ENCODE measurements around the gene EPHB6.

Gene EPHB6

GRCh38 chr7:142836426-142836825, 18.4 kb upstream of the EPHB6 start:
- DNase-seq: no peak

- no peak for DNase-seq
Observed at GRCh38 chr7:142838461-142839213, 16.2 kb upstream of the EPHB6 start.

DNA sequence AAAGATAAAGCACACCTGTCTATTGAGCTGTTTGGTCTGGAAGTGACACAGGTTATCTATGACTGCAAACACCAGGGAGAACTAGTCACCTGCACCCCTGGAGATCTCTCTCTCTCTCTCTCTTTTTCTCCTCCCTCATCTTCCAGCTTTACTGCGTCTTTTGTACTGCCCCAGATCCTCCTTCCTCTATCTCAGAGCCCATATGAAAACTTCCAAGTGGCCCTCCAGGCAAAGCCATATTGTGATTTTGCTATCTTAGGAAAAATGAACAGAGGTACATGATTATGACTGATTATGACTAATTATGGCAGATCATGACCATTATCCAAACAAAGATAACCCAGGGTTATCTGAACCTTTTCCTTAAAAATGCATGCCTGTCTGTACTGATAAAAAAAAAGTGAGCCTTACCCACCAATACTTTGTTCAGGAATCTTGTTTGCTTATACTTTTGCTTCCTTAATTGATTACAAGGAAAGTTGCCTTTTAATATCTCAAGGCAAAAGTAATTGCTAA, 12.6 kb upstream of the EPHB6 start:
- DNase-seq: no peak

DNA sequence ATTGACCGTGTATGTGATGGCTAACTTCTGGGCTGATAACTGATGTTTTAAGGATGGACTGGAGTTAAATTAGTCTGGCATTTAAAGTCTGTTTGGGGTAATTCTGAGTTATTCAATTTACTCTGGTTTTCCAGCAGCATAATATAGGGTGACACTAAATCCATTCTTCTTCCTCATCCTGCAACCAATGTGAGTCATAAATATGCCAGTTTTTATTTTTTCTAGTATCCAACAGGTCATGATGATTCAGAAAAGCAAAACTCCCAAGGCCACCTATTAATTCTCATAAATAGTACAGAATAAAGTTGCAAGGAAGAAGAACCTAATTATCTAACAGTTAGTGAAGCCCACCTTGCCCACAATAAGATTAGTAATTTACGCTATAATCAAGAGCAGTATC, 7.5 kb upstream of the EPHB6 start:
- DNase-seq: no peak

- DNase-seq: no peak
Observed at GRCh38 chr7:142851269-142851668, 3.6 kb upstream of the EPHB6 start.

- DNase-seq: no peak
Observed at GRCh38 chr7:142851919-142852318, 3.0 kb upstream of the EPHB6 start.

DNA sequence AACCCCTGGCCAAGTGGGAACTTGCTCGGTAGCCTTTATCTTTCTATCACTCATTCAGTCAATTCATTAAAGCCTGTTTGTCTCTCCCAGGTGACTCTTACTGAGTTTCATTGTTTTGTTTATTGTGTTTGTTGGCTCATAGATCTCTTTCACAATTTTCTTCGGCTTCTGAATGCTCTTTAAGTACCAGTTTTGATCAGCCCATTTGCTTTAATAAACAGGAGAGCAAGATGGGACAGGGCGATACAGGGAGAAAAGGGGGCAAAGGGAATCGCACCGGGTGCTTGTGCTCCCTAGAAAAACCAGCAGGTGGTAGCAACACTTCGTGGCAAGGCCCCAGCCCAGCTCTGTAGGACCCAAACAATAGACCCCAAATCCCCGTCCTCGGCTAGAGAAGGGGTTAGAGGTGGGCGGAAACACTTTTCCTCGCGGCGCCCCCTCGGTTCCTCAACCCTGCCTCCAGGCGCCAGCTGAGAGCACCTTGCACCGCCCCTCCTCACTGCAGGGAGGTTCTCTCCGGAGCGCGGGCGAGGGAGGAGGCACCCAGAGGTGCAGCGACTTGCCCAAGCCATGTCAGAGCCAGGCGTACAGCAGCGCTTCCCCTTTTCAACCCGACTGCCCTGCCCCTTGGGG, 1.0 kb upstream of the EPHB6 start:
- DNase-seq: peak; percentile 42 to 68 (median 66)

GRCh38 chr7:142855114-142855743, 353 bp downstream of the EPHB6 start:
- DNase-seq: peak in 1 of 3 experiments; percentile 23

GRCh38 chr7:142855756-142856564, 1.1 kb downstream of the EPHB6 start:
- no peak for DNase-seq

GRCh38 chr7:142856565-142857245, 1.8 kb downstream of the EPHB6 start:
- no peak for DNase-seq

GRCh38 chr7:142857625-142858024, 2.7 kb downstream of the EPHB6 start:
- DNase-seq: no peak

DNA sequence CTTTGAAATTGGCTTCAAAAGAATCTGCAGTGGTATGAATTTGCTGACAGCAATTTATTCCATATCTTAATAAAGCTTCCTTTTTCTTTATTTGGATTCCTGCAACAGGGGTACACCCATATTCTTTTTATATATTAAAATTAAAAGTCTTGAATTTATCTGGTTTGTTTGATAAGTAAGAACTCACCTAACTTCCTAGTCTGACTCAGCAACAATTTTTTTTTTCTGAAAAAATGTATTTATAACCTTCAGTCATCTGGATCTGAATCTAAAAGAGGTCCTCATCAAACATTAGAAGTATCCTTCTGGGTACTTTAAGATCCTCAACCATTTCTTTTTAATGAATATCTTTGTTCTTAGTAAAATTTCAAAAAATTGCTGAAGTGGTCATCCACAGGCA, 4.5 kb downstream of the EPHB6 start:
- DNase-seq: no peak

DNA sequence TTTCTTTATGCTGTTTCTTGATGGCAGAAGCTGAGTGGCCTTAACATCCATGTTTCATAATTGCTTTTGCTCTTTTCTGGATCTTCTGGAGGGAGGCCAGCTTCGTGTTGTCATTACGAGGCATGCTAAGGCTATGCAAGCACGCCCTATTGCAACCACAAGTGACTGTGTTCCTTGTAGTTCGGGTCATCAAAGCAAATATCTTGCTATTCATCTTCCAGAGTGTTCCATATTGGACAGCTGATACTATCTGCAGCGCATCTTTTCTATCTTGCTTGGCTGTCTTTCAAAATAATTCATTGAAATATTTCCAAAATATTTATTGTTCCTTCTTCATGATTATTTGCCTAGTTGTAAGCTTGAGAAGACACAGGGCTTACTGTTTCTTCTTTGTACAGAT, 5.0 kb downstream of the EPHB6 start:
- DNase-seq: no peak

DNA sequence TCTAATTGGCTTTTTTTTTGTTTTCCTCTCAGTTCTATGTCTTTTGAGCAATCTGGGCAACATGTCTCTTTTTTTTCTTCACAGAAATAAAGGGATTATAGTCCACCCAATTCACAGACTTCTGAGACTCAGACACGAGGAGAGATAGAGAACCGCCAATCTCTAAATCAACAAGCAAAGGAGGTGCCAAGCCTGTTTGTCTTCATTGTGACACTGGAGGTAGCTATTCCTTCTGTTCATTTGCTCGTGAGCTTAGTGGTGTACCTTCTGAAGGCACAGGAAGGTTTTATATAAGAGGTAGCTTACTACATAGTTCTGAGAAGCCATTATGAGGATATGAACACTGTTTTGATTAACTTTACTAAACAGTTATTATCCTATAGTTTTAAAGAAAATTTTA, 6.1 kb downstream of the EPHB6 start:
- no peak for DNase-seq

GRCh38 chr7:142862351-142862750, 7.5 kb downstream of the EPHB6 start:
- DNase-seq: no peak

- DNase-seq: no peak
Observed at GRCh38 chr7:142862786-142863400, 8.0 kb downstream of the EPHB6 start.

- DNase-seq: no peak
Observed at GRCh38 chr7:142863891-142864685, 9.2 kb downstream of the EPHB6 start.

DNA sequence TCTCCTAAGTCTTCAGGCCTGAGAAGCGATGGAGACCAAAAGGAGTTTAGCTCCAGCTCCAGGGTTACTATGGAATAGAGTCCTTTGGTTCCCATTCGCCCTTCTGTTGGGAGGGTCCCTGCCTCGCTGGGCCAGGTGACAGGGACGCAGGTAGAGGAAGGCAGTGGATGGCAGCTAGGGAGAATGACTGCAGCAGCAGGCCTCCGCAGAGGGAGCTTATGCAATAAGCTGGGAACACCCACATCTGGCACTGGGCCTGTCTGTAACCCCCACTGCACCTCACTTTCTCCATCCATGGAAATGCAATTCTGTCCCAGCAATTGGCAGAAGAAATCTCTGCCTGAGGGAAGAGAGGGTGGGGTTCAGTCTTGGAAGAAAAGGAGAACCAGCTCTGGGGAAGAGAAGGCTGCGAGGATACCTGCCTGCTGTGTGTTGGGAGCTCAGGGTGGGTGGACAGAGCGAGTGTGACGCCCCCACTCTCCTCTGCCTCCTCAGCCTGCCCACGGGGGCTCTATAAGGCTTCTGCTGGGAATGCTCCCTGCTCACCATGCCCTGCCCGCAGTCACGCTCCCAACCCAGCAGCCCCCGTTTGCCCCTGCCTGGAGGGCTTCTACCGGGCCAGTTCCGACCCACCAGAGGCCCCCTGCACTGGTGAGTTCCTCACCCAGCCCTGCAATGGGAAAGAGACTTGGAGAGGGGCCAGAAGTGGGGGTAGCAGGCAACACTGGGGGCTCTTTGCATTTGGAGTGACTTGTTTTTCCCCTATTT, 10.3 kb downstream of the EPHB6 start:
- no peak for DNase-seq

DNA sequence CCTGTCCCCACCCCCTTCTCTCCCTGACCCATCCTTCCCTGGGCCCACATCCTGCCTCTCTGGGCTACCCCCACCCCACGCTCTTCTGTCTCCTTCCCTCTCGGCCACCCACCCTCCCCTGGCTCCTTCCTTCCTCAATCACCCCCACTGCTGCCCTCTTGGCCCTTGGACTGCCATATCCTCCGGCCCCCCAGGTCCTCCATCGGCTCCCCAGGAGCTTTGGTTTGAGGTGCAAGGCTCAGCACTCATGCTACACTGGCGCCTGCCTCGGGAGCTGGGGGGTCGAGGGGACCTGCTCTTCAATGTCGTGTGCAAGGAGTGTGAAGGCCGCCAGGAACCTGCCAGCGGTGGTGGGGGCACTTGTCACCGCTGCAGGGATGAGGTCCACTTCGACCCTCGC, 10.9 kb downstream of the EPHB6 start:
- DNase-seq: no peak

GRCh38 chr7:142866361-142867096, 11.7 kb downstream of the EPHB6 start:
- DNase-seq: peak in 2 of 3 experiments; percentile 23 to 43
